ENCODE measurements around the gene KIF16B.
"Not testable (repeated sequence)": the region's sequence is repeated elsewhere in the genome, so short reads cannot be mapped to it uniquely, and the experiment has no call there.

KIF16B gene

GRCh38 chr20:16236589-16237241, 336.5 kb downstream of the KIF16B start:
- no peak for DNase-seq

- no peak for DNase-seq
Measured at GRCh38 chr20:16230402-16230801, 342.8 kb downstream of the KIF16B start.

- DNase-seq, result no peak
Measured at GRCh38 chr20:16229813-16230212, 343.4 kb downstream of the KIF16B start.

GRCh38 chr20:16228722-16229121, 344.5 kb downstream of the KIF16B start:
- DNase-seq, result no peak

- not testable (repeated sequence) for DNase-seq
Measured at GRCh38 chr20:16226961-16227360, 346.3 kb downstream of the KIF16B start.

GRCh38 chr20:16224836-16225235, 348.4 kb downstream of the KIF16B start:
- DNase-seq, result no peak

- DNase-seq, result no peak
Measured at GRCh38 chr20:16222859-16223411, 350.3 kb downstream of the KIF16B start.

All from SIG-M5 (cell line).